ENCODE measurements around the gene MAGOH.
"Not testable (repeated sequence)": the region's sequence is repeated elsewhere in the genome, so short reads cannot be mapped to it uniquely, and the experiment has no call there.

The MAGOH gene

GRCh38 chr1:53238197-53239155, at the start of gene MAGOH:
TSS of gene MAGOH (minus strand) at chr1:53238518. CDS start at chr1:53238448, 70 bp downstream.
- peak; percentile 95 for DNase-seq (ENCODE audit: low spot score)

- no peak for DNase-seq (ENCODE audit: low spot score)
Observed at GRCh38 chr1:53286955-53287354, 48.6 kb upstream of the MAGOH start.

- no peak for DNase-seq (ENCODE audit: low spot score)
Observed at GRCh38 chr1:53285969-53286760, 47.8 kb upstream of the MAGOH start.

- DNase-seq (ENCODE audit: low spot score): no peak
Observed at GRCh38 chr1:53285546-53285945, 47.2 kb upstream of the MAGOH start.

DNA sequence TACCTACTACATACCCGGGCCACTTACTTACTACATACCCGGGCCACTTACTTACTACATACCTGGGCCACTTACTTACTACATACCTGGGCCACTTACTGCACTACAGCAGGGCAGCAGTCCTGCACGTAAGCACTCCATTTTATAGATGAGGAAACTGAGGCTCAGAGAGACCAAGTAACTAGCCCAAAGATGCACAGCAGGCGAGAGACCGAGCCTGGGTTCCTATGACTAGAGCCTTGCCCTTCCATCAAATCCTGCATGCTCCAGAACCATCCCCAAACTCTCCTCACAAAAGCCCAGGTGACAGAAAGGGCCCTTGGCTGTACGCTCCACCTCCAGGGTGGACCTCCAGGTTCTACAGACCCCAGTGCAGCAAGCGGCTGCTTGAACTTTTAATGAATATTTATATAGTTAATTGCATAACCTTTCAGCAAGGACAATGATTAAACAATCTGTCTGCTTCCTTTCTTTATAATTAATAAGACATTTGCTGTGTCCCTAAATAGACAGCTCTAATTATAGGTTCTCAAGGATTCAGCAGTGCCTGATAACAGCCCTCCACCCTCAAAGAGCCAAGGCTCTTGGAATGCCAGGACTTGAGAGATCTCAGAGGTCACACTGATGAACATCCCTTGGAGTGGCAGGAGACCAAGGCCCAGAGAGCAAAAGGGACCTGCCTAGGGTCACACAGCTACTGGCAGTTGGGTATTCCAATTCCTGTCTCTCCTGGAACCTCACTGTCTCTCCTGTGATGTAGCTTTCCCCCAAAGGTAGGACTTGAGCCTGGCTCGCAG, 46.1 kb upstream of the MAGOH start:
- DNase-seq (ENCODE audit: low spot score): no peak

GRCh38 chr1:53283156-53283555, 44.8 kb upstream of the MAGOH start:
- DNase-seq (ENCODE audit: low spot score): not testable (repeated sequence)

- DNase-seq (ENCODE audit: low spot score): no peak
Observed at GRCh38 chr1:53281133-53281532, 42.8 kb upstream of the MAGOH start.

DNA sequence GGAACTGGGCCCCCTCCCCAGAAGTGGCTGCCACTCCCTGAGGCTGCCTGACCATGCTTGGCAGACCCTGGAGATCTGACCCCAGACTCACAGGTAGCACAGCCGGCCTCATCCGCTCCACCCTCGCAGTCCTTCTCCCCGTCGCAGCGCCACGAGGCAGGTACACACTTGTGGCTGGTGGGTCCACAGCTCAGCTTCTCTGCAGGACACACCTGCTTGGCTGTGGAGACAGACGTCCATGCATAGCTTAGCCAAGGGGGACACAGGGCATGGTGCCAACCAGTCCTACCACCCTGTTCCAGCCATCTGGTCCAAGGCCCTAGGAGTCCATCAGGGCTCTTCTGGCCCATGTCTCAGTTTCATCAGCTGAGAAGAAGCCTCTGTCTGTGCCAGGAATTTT, 42.2 kb upstream of the MAGOH start:
- DNase-seq (ENCODE audit: low spot score): no peak

DNA sequence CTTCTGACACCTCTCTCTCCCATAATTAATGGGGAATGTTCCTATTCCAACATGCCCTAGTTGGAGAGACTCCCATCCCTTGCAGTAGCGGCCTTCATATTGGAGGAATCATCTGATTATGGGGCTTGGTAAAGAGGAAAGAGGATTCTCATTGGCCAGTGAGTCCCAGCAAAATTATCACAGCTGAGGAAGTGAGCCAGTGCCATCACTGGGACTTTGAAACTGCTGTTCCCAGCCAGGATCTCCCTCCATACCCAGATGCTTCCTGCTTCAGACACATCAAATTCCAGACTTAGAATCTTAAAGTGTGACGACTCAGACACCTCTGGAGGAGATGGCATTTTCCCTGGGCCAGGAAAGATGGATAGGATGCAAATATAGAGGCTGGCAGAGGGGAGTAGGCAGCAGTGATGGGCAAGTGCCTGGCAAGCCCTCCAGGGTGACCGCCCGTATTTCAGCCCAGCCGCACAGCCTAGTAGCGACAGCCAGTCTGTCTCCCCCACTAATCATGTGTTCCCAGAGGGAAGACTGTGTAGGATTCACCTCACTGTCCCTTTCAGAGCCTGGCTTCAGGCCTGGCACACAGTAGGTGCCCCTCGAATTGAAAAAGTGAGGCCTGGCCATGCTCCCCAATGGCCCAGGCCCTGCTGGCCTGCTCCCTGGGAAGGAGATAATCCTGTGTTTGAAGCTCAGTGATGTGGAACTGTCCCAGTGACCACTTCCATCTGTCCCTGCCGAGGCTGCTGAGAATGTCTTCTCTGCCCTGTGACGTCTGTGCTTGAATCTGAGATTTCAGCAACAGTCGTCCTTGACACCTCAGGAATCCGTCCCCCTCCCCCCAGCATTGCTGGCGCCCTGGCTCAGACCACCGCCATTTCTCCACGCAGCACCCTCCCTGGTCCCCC, 41.2 kb upstream of the MAGOH start:
- no peak for DNase-seq (ENCODE audit: low spot score)

DNA sequence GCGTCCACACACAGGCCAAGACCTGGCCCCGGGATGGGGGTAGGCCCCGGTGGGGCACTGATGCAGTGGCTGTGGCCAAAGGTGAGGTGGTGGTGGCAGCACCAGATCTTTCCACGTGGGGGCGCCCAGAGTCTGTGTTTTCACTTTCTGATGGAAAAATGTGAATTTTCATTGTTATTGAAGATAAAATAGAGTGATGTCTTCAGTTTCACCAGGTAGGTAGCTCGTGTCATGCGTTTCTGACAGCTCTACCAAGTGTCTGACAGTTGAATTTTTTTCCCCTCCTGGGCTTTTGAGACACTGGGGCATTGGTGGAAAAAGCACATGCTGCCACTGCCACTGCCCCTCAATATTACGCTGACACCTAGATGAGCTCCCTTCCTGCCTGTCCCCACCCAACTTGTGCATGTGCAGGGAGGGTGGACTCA, 40.0 kb upstream of the MAGOH start:
- DNase-seq (ENCODE audit: low spot score): peak; percentile 85

- no peak for DNase-seq (ENCODE audit: low spot score)
Observed at GRCh38 chr1:53277326-53277725, 39.0 kb upstream of the MAGOH start.

GRCh38 chr1:53276902-53277281, 38.6 kb upstream of the MAGOH start:
- DNase-seq (ENCODE audit: low spot score): no peak

- DNase-seq (ENCODE audit: low spot score): no peak
Observed at GRCh38 chr1:53276153-53276901, 38.0 kb upstream of the MAGOH start.

GRCh38 chr1:53275566-53275965, 37.2 kb upstream of the MAGOH start:
- DNase-seq (ENCODE audit: low spot score): no peak

GRCh38 chr1:53274541-53275185, 36.3 kb upstream of the MAGOH start:
- no peak for DNase-seq (ENCODE audit: low spot score)

DNA sequence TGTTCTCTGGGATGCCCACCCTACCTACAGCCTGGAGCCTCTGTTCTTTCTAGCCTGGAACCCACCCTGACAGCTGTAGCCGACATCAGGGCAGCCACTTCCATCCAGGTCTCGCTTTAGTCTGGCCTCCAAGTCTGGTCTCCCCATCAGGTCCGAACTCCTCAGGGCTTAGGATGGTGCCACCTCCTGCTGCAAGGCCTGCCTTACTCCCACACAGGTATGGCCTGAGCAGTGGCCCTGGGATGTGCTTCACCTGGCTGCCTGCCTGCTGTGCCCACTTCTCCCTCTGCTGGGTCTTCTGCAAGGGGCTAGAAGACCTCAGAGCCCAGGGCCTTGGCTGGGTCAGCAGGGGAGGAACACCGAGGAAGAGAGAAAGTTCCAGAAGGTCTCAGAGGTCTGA, 35.7 kb upstream of the MAGOH start:
- no peak for DNase-seq (ENCODE audit: low spot score)

GRCh38 chr1:53273526-53273925, 35.2 kb upstream of the MAGOH start:
- no peak for DNase-seq (ENCODE audit: low spot score)

- DNase-seq (ENCODE audit: low spot score): no peak
Observed at GRCh38 chr1:53272349-53272748, 34.0 kb upstream of the MAGOH start.

DNA sequence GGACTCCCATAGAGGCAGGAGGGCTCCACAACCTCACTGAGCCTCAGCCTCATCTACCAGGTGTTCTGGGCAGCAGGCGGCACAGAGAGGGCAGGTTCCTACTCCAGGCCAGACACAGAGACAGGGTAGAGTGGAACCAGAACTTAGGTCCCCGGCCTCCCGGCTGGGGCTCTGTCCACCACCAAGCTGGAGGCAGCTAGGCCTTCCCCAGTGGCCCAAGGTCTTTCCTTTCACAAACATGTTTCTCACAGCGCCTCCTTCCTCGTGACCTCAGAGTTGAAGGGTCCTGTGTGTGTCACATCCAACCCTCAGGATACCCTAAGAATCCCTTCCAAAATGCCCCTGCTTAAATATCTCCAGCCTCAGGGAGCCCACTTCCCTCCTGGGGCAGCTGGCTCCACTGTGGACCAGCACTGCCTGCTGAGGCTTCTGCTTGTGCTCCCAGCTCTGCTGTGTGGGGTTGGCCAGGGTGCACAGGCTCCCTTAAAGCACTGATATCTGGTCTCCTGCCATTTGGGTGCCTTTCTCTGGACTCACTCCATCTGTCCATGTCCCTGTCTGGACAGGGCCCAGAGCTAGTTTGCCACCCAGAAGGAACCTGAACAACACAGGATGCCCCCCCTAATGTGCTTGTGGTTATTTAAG, 33.2 kb upstream of the MAGOH start:
- no peak for DNase-seq (ENCODE audit: low spot score)

All from D341Med (cell line).